Left hindlimb (tissue), 1 donor: ENCODE results near the gene ANGPT4.

Experiments used
- DNase-seq: peaks from one replicate; pipeline ENCODE4 v3.0.0-alpha.2; 2018

ANGPT4 gene

GRCh38 chr20:939606-940005 lies 23.5 kb upstream of the ANGPT4 start:
- DNase-seq: no peak

GRCh38 chr20:934186-934840 lies 18.2 kb upstream of the ANGPT4 start:
- no peak for DNase-seq

DNA sequence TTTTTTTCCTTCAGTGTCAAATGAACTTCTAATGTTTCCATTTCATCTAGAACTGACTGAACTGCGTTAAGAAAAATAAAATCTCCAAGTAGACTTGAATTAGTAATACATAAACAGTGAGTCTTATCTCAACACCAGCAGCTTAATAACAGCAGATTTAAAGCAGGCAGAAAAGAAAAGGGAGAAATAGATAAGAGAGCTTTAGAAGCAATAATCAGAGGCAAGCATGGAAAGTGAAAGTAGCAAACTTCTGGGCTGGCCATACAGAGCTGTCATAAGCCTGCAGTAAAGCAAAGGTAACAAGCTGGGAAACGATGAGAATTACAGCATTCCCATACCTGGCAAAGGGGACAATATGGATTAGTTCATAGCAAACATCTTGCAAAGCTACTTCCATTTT lies 16.9 kb upstream of the ANGPT4 start:
- DNase-seq: no peak

DNA sequence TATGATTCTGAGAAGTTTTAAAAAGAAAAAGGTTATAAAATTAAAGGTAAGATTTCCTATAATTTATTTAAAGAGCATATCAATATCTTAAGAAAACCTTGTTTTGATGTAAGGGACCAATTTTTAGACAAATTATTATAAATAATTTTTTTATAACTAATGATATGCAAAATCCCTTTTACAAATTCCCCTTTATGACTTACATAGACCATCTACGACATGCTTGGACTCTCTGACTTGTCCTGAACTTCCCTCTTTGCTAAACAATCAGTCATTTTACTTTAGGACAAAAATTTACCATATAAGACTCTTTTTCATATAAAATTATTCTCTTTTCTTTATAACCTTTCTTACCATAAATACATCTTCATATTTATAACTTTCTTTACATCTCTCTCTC lies 15.3 kb upstream of the ANGPT4 start:
- DNase-seq: no peak

DNA sequence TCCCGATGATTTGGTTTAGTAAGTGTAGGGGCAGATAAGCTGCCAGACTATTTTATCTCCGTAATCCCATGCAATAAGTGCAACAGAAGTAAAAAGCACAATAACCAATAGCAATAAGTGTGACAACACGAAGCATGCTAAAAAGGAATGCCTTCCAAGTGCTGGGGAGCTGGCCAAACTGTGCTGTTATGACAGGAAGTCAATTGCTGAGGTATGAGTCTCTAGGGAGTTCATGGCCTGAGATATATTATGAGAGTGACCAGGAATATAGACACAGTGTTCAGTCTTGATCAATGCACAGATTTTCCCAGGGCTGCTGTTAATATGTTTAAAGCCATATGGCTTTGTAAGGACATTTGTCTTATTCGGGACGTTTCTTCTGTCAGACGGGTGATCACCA lies 10.5 kb upstream of the ANGPT4 start:
- no peak for DNase-seq

- no peak for DNase-seq
Observed at GRCh38 chr20:925516-925915, 9.4 kb upstream of the ANGPT4 start.

GRCh38 chr20:924639-925038 lies 8.5 kb upstream of the ANGPT4 start:
- DNase-seq: no peak

DNA sequence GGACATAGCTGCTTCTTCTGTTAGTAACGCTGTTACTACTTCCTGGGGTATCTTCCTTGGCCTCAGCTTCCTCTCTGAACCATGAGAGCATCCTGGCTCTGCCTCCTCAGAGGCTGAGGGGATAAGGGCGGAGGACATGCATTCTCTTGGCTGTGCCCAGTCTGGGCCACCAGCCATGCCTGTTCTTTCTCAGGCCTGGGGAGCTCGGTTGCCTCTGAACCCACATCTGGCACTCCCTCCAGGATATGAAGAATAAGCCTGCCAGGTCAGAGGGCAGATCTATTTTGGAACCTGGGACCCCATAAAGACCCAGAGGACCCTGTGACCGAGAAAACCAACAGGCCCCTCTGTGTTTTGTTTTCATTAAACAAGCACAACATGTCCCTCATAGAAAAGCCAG lies 6.6 kb upstream of the ANGPT4 start:
- DNase-seq: no peak

DNA sequence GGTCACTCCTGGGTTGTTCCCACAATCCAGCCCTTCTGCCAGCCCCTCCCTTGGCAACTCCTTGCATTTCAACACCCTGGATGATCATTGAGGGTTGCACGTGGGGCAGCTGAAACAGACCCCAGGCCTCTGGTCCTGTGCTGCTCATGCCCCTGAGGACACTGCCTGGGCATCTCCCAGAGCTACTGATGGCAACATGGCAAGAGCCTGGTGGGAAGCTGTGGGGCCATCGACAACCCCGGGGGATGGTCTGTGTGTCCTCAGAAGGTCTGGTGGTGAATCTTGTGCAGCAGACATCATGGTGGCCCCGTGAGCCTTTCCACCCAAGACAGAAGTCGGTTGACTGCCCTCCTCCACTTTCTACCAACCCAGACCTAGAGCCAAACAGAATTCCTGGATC lies 4.9 kb upstream of the ANGPT4 start:
- DNase-seq: no peak

GRCh38 chr20:920311-920710 lies 4.2 kb upstream of the ANGPT4 start:
- no peak for DNase-seq

- DNase-seq: no peak
Observed at GRCh38 chr20:919491-919916, 3.4 kb upstream of the ANGPT4 start.

- DNase-seq: no peak
Observed at GRCh38 chr20:917416-917815, 1.3 kb upstream of the ANGPT4 start.

- no peak for DNase-seq
Observed at GRCh38 chr20:916825-917224, 691 bp upstream of the ANGPT4 start.

DNA sequence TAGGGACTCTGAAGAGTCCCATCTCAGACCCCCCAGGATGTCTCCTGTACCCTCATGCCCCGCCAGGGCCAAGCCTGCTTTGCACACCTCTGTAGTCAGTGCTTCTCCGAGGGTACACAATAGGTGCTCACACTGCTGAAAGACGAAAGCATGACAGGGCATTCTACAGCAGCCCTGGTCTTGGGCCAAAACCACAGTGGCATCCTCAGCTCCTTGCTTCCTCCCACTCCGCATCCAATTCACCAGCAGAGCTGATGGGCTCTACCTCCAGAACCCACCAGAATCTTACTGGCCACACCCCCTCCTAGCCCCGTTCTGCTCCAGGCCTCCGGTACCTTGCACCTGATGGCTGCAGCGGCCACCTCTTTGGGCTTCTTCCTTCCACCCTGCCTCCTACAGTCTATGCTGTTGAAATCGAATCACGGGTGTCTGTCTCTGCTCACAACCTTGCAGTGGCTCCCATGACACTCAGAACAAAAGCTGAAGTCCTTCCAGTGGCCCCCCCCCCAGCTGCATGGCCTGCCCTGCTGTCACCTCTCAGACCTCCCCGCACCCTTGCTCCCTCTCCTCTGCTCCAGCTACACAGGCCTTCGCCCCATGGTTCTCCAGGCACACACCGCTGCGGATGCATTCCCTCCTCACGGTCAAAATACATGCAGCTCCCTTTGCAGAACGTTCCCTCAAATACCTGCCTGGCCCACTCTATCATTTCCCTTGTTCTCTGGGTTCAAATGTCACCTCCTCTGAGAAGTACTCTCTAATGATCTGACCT lies 1.2 kb downstream of the ANGPT4 start:
- DNase-seq: no peak

GRCh38 chr20:913306-913849 lies 2.8 kb downstream of the ANGPT4 start:
- DNase-seq: no peak

DNA sequence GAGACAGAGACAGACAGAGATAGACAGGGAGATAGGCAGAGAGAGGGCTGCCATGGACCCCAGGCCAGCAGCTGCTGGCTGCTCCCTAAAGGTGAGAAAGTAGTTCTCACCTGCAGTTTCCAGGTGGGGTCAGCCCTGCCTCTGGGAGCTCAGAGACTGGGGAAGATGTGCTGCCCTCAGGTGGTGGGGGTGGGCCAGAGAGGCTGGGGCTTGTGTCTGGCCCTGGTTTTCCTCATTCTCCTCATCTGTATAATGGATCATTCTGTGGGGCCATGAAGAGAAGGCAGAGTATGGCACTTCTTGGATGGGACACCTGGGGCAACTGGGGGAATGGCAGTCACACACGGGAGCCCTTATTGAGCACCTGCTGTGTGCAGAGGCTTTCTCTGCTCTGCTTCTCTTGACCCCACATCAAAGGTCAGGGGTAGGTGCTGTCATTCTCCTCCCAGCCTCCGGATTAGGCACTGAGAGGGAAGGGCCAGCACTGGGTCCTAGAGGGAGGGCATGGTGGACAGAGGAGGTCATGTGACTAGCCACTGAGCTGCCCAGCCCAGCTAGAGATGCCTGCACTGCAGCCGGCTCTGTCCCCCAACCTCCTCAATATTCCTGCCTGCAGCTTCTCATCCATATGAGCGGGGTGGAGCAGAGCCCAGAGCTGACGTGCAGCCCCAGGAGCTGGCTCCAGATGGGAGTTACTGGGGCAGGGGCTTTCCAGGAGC lies 4.1 kb downstream of the ANGPT4 start:
- DNase-seq: no peak

- peak; percentile 47 for DNase-seq
Observed at GRCh38 chr20:910870-911770, 5.0 kb downstream of the ANGPT4 start.

DNA sequence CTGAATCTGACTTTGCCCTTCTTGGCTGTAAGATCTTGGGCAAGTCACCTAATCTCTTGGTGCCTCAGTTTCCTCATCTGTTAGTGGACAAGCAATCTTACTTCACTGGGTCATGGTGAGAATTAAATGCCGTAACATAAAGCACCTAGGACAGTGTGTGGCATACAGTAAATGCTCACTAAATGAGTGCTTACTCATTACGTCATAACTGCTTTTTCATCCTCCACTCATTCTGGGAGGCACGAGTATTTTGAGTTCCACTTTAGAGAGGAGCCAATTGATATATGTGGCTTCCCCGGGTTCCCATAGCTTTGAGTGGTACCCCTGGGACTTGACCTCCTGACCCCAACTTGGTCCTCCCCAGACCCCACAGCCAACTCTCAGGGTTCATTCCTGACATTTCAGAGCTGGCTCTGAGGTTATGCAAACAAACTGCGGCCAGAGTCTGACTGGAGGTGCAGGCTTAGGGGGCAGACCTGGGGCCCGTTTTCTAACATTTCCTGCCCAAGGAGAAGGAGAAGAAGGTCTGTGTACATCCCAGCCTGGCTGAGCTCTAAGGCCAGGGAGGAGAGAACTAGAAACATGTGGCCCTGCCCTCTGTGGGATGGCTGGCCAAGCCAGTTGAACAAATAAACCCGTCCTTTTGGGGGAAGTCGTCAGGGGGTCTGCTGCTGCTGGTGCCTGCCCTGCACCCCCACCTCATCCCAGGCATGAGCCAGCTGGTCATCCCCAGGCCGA lies 5.8 kb downstream of the ANGPT4 start:
- DNase-seq: peak; percentile 44

DNA sequence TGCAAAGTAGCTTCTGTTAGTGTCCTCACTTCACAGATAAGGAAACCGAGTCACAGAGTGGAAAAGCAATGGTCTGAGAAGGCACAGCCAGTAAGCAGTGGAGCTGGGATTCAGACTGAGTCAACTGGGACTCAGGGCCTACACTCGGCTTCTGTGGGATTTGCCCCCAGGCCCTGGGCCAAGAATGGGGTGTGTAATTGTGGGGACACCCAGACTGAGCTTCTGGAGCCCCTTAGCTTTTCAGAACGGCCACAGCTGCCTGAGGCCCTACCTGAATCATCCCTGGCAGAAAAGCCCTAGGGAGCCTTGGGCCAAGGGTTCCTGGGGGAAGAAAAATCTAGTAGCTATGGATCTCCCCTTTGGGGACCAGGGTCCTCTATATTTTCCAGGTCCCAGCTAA lies 6.5 kb downstream of the ANGPT4 start:
- DNase-seq: no peak

GRCh38 chr20:906703-907270 lies 9.3 kb downstream of the ANGPT4 start:
- DNase-seq: no peak

DNA sequence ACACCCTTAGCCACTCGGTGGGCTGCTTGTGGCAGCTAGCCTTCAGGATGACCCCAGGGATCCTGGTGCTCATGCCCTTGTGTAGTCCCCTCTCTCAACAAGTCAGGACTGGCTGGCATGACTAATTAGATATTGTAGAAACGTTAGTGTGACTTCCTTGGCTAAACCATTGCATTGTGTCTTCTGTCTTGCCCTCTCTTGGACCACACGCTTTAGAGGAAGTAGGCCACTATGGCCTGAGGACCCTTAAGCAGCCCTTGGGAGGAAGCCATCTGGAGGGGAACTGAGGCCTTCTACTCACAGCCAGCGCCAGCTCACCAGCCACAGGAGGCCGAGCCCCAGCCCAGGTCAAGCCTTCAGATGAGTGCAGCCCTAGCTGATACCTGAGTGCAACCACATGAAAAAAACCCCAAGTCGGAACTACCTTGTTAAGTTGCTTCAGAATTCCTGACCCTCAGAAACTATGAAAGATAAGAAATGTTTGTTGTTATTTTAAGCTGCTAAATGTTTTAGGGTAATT lies 10.1 kb downstream of the ANGPT4 start:
- DNase-seq: no peak
